Fibroblast of lung (primary cell): ENCODE data around the gene SCG3. TPM values are rescaled to one million over a fixed set of nuclear protein-coding genes. Genes with fewer than 3 reads are reported as not detected.

ENCODE experiments used
- DNase-seq, 2 donors: peaks; one replicate each; pipeline versions ENCODE4 v3.0.0 to v3.0.0-alpha.2; 2010; ENCODE audit warnings: low read depth in 2 of 2
- H2AFZ ChIP-seq: 2 replicates; pipeline ENCODE4 v1.5.1; 2012; ENCODE audit warnings: low read length, control low read depth, inconsistent platforms
- H3K27ac ChIP-seq: 2 replicates; pipeline ENCODE4 v1.5.1; 2011; ENCODE audit warnings: low read length, control low read depth; ENCODE audit not compliant: insufficient read depth
- H3K27me3 ChIP-seq: 2 replicates; pipeline ENCODE4 v1.5.1; 2011; ENCODE audit warnings: mild to moderate bottlenecking, low read length; ENCODE audit not compliant: control insufficient read depth, insufficient read depth
- H3K36me3 ChIP-seq: 2 replicates; pipeline ENCODE4 v1.5.1; 2011; ENCODE audit warnings: low read length; ENCODE audit not compliant: control insufficient read depth, insufficient read depth
- H3K4me1 ChIP-seq: 2 replicates; pipeline ENCODE4 v1.5.1; 2011; ENCODE audit warnings: low read length; ENCODE audit not compliant: control insufficient read depth, insufficient read depth; ENCODE audit errors: extremely low read depth
- H3K4me2 ChIP-seq: 2 replicates; pipeline ENCODE4 v1.5.1; 2011; ENCODE audit warnings: low read length, control low read depth; ENCODE audit not compliant: insufficient read depth; ENCODE audit errors: extremely low read depth
- H3K4me3 ChIP-seq, 4 experiments: fragments of 200-600 bp in 1 of 4; sonication (generic) in 1 of 4; replicated peaks in 1 of 4; 2 replicates each; pipeline ENCODE4 v1.5.1; 2011 to 2016; ENCODE audit warnings: low read length in 4 of 4, low read depth in 3 of 4, mild to moderate bottlenecking in 3 of 4, control low read depth in 2 of 4, inconsistent platforms in 1 of 4, mixed read lengths in 1 of 4; ENCODE audit not compliant: insufficient read depth in 1 of 4; ENCODE audit errors: control extremely low read depth in 1 of 4
- H3K79me2 ChIP-seq: 2 replicates; pipeline ENCODE4 v1.5.1; 2012; ENCODE audit warnings: mild to moderate bottlenecking, low read length, inconsistent platforms; ENCODE audit not compliant: control insufficient read depth, insufficient read depth
- H3K9ac ChIP-seq: 2 replicates; pipeline ENCODE4 v1.5.1; 2011; ENCODE audit warnings: mild to moderate bottlenecking, low read length, control low read depth; ENCODE audit not compliant: insufficient read depth
- H3K9me3 ChIP-seq: 2 replicates; pipeline ENCODE4 v1.5.1; 2012; ENCODE audit warnings: low read depth, low read length; ENCODE audit not compliant: control insufficient read depth, insufficient read depth
- H4K20me1 ChIP-seq: 2 replicates; pipeline ENCODE4 v1.5.1; 2011; ENCODE audit warnings: low read length; ENCODE audit not compliant: control insufficient read depth, insufficient read depth; ENCODE audit errors: extremely low read depth
- EZH2 ChIP-seq: IDR thresholded peaks from 2 replicates; pipeline ENCODE4 v1.5.1; 2012; ENCODE audit warnings: low read length, control low read depth, mild to moderate bottlenecking; ENCODE audit errors: missing control alignments
- polyA plus RNA-seq, 2 donors: library from polyadenylated mRNA; depleted of rRNA in 1 of 2; stranded (reverse) in 1 of 2; unstranded in 1 of 2; fragments of >200 nt; gene quantifications; 2 replicates each; pipeline ENCODE4 v1.2.1, GENCODE V29; 2011 to 2012; ENCODE audit warnings: missing spikeins in 1 of 2
- total RNA-seq: library from RNA; depleted of rRNA; stranded (reverse); fragments of >200 nt; gene quantifications from 2 replicates; pipeline ENCODE4 v1.2.1, GENCODE V29; 2014
- TF ChIP-seq, protein P1 (sequence below), 2 donors: IDR thresholded peaks in 1 of 2; conservative IDR thresholded peaks in 1 of 2; 1 replicate in 1 of 2; 2 replicates in 1 of 2; pipeline ENCODE4 v1.5.1; 2011 to 2012; ENCODE audit warnings: low read length in 2 of 2, control low read depth in 1 of 2, inconsistent platforms in 1 of 2, low read depth in 1 of 2, mild to moderate bottlenecking in 1 of 2

Gene SCG3
- total and polyA plus RNA-seq, 2 donors (not counting 1 experiment from before 2014, with no cell fraction given), result not detected

GRCh38 chr15:51750186-51750585 lies 68.9 kb downstream of the SCG3 start:
- peaks cover 20% of the 10 kb centered on the region for H3K27me3 ChIP-seq
- no peaks in the 10 kb centered on the region for H3K9me3 ChIP-seq
- no peaks in the 10 kb centered on the region for H3K36me3 ChIP-seq
- DNase-seq, result no peak
- no peak overlapping the region for H3K4me2 ChIP-seq
- H3K27ac ChIP-seq, result no peak overlapping the region
- H3K9ac ChIP-seq, result no peak overlapping the region
- H3K79me2 ChIP-seq, result no peaks in the 10 kb centered on the region
- TF ChIP-seq, protein P1, sequence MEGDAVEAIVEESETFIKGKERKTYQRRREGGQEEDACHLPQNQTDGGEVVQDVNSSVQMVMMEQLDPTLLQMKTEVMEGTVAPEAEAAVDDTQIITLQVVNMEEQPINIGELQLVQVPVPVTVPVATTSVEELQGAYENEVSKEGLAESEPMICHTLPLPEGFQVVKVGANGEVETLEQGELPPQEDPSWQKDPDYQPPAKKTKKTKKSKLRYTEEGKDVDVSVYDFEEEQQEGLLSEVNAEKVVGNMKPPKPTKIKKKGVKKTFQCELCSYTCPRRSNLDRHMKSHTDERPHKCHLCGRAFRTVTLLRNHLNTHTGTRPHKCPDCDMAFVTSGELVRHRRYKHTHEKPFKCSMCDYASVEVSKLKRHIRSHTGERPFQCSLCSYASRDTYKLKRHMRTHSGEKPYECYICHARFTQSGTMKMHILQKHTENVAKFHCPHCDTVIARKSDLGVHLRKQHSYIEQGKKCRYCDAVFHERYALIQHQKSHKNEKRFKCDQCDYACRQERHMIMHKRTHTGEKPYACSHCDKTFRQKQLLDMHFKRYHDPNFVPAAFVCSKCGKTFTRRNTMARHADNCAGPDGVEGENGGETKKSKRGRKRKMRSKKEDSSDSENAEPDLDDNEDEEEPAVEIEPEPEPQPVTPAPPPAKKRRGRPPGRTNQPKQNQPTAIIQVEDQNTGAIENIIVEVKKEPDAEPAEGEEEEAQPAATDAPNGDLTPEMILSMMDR (conservative IDR thresholded peaks at IDR 0.05 in 1 of 2, IDR thresholded peaks at IDR 0.05 in 1 of 2; ENCODE audit: low read depth in 1 of 2, low read length in 2 of 2), result no peak
- TF ChIP-seq EZH2, result no peak
- H3K4me1 ChIP-seq, result no peaks in the 10 kb centered on the region
- H3K4me3 ChIP-seq, result no peak overlapping the region
- no peaks in the 10 kb centered on the region for H4K20me1 ChIP-seq
- no peak overlapping the region for H2AFZ ChIP-seq

GRCh38 chr15:51750792-51751696 lies 69.7 kb downstream of the SCG3 start, which contains the start of gene TMOD2:
TSS of gene TMOD2 (plus strand) at chr15:51751597. CDS start at chr15:51766442, 14,845 bp downstream.
- H3K79me2 ChIP-seq, result no peaks in the 10 kb centered on the region
- H3K27me3 ChIP-seq, result peaks cover 20% of the 10 kb centered on the region
- no peaks in the 10 kb centered on the region for H3K4me1 ChIP-seq
- no peak for TF ChIP-seq EZH2
- TF ChIP-seq, protein P1 (conservative IDR thresholded peaks at IDR 0.05 in 1 of 2, IDR thresholded peaks at IDR 0.05 in 1 of 2; ENCODE audit: low read depth in 1 of 2, low read length in 2 of 2), result no peak
- H3K27ac ChIP-seq, result no peak within 1 kb of the TSS
- H3K9ac ChIP-seq, result no peak within 1 kb of the TSS
- H3K4me3 ChIP-seq, result peak within 1 kb of the TSS; percentile 39 to 70 (median 60)
- no peaks in the 10 kb centered on the region for H3K36me3 ChIP-seq
- peak; percentile 29 to 43 for DNase-seq
- H4K20me1 ChIP-seq, result no peaks in the 10 kb centered on the region
- peak within 1 kb of the TSS; percentile 67 for H2AFZ ChIP-seq
- peak within 1 kb of the TSS; percentile 67 for H3K4me2 ChIP-seq
- H3K9me3 ChIP-seq, result no peaks in the 10 kb centered on the region
